Lower leg skin (tissue), 3 donors: ENCODE data around the gene JAG2.

Source experiments
- CTCF ChIP-seq, 3 donors: fragments of 450-650 bp; IDR thresholded peaks; one replicate each; pipeline ENCODE4 v1.5.1; 2016; ENCODE audit warnings: antibody characterized with exemption in 3 of 3, mild to moderate bottlenecking in 3 of 3, moderate library complexity in 2 of 3
- POLR2A ChIP-seq, 2 donors: fragments of 450-650 bp; IDR thresholded peaks; one replicate each; pipeline ENCODE4 v1.6.1; 2016 to 2017; ENCODE audit warnings: antibody characterized with exemption in 2 of 2, mild to moderate bottlenecking in 1 of 2, moderate library complexity in 1 of 2

GRCh38 chr14:105162669-105162979 lies 6.0 kb downstream of the JAG2 start:
- TF ChIP-seq CTCF (IDR thresholded peaks at IDR 0.05) (no peak), POLR2A (IDR thresholded peaks at IDR 0.05) (no peak)
